GM19043 (cell line): Measurements from ENCODE around the gene TMCC1.
"Not testable (repeated sequence)": the region's sequence is repeated elsewhere in the genome, so short reads cannot be mapped to it uniquely, and the experiment has no call there.

Source experiments
- ATAC-seq: cut with Tn5 transposase; IDR thresholded peaks from one replicate; pipeline ENCODE4 v1.9.1; 2021; ENCODE audit warnings: low read depth; ENCODE audit not compliant: unreplicated experiment

The TMCC1 gene

DNA sequence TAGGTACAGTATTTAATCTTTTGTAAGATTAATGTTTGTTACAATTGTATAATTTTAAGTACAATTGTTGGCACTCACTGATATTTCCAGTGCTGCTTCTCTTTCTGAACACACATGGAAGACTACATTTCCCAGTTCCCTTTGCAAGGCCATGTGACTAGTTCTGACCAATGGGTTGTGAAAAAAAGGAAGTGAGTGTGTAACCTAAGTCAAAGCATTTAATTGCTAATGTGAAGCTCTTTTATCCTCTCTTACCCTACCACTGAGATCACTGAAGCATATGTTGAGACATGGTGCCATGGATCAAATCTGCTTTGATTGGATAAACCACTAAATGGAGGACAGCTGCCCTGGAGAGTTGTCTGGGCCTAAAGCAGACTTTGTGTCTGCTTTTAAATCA lies 203.1 kb downstream of the TMCC1 start:
- peak; percentile 86 for ATAC-seq

GRCh38 chr3:129689036-129689435 lies 204.5 kb downstream of the TMCC1 start:
- ATAC-seq = no peak

GRCh38 chr3:129688271-129688895 lies 205.1 kb downstream of the TMCC1 start:
- ATAC-seq = no peak

DNA sequence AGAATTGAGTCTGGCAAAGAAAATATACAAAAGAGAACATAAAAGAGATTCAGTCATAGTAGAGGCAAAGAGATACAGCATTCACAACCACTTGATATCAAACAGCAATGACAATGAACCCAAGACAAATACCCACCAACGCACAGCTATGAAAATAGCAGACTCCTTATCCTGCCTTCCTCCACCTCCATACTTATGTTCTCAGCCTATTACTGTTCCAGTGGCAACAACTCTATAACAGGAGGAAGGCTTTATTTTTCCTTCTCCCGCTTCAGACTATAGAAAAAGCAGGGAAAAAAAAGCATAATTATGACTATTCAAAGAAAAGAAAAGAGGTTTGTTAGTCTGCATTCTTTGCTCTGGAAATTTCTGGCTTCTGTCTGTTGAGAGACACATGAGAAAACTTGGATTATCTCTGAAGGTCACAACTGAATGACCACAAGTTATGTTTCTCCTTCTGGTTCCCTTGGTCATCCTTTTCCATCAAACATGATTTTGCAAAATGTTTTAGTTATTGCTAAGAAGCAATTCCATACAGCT lies 205.9 kb downstream of the TMCC1 start:
- no peak for ATAC-seq

GRCh38 chr3:129686941-129687340 lies 206.6 kb downstream of the TMCC1 start:
- ATAC-seq = no peak

GRCh38 chr3:129684270-129684669 lies 209.2 kb downstream of the TMCC1 start:
- ATAC-seq = no peak

DNA sequence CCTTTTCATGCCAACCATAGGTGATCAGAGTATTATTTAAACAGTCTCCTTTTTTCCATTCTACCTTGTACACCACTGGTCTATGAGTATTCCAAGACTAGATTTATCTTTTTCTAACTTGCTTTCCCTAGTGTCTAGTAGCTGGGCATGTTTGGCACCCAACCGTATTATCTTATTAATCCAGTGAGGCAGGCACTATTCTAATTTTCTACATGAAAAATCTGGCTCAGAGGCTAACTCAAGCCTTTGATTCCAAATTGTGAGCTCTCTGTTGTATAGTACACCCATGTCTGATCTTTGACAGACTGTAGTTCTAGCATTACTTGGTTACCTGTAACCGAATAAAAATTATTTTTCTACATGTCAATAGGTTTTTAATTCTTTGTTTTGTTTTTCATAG lies 210.3 kb downstream of the TMCC1 start:
- no peak for ATAC-seq

- ATAC-seq = no peak
Measured at GRCh38 chr3:129676985-129677384, 216.5 kb downstream of the TMCC1 start.

GRCh38 chr3:129674798-129675123 lies 218.8 kb downstream of the TMCC1 start:
- ATAC-seq = not testable (repeated sequence)

GRCh38 chr3:129673897-129674797 lies 219.4 kb downstream of the TMCC1 start:
- no peak for ATAC-seq

GRCh38 chr3:129673012-129673411 lies 220.5 kb downstream of the TMCC1 start:
- no peak for ATAC-seq

DNA sequence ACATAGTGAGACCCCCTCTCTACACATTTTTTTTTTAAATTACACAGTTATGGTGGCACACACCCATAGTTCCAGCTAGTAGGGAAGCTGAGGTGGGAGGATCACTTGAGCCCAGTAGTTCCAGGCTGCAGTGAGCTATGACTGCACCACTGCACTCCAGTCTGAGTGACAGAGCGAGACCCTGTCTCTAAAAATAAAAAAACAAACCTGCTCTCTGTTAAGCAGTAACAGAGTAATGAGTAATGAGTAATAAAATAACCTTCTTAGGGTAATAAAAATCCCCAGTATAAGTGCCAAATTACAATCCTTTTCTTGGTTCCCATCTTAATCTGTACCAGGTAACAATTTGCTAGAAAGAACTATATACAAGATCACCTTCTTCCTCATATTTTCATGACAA lies 221.1 kb downstream of the TMCC1 start:
- ATAC-seq = peak; percentile 51

DNA sequence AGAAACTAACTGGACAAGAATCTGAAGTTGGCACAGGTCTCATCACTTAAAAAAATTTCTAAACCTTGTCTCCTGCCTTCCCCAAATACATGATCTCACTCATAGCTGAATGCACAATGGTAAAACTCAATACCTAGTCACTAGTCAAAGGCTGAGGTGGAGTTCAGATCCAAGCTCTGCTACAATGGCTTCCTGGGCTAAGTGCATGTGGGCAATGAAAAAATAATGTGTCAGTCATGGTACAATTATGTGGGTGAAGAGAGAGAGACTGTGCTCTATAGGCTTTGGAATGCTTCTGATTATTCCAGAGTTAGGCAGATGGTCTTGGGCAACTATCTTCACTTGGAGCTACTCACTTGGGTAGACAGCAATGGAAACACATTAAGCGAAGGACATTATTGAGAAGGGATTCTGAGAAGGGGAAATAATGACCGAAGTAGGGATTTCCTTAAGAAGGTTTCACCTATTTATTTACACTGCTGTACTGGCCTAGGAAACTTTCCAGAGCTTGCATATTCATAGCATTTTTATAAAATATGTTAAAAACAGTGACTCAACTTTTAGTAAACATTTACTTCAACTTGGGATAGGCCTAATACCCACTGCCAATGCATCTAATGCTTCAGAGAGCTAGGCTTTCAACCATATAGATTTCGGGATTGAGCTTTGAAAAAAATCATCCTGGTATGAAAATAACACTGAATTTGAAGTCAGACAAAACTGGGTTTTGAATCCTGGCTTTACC lies 228.3 kb downstream of the TMCC1 start:
- ATAC-seq = no peak

- no peak for ATAC-seq
Measured at GRCh38 chr3:129663930-129664646, 229.4 kb downstream of the TMCC1 start.

GRCh38 chr3:129663045-129663446 lies 230.5 kb downstream of the TMCC1 start:
- no peak for ATAC-seq

DNA sequence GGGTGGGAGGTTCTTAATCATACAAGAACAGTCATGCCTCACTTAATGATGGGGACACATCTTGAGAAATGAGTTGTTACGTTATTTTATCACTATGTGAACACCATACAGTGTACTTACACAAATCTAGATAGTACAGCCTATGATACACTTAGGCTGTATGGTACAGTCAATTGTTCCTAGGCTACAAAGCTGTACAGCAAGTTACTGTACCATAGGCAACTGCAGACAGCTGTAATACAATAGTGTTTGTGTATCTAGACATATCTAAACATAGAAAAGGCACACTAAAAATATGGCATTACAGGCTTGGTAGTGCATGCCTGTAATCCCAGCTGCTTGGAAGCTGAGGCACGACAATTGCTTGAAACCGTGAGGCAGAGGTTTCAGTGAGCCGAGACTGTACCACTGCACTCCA lies 231.3 kb downstream of the TMCC1 start:
- no peak for ATAC-seq

DNA sequence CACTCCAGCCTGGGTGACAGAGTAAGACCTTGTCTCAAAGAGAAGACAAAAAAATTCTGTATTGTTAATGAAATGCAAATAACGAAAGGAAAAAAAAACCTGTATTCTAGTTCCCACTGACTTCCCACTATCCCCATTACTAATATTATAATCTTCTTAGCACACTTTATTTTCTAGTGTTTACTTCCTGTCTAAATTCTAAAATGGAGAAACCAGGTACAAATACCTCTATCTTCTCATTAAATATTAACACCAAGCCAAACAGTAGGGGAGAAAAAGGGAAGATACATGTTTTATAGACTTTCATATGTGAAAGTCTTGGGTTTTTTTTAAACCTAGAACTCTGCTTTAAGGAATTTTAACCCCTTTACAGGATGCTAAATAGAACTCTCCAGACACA lies 231.7 kb downstream of the TMCC1 start:
- ATAC-seq = no peak

DNA sequence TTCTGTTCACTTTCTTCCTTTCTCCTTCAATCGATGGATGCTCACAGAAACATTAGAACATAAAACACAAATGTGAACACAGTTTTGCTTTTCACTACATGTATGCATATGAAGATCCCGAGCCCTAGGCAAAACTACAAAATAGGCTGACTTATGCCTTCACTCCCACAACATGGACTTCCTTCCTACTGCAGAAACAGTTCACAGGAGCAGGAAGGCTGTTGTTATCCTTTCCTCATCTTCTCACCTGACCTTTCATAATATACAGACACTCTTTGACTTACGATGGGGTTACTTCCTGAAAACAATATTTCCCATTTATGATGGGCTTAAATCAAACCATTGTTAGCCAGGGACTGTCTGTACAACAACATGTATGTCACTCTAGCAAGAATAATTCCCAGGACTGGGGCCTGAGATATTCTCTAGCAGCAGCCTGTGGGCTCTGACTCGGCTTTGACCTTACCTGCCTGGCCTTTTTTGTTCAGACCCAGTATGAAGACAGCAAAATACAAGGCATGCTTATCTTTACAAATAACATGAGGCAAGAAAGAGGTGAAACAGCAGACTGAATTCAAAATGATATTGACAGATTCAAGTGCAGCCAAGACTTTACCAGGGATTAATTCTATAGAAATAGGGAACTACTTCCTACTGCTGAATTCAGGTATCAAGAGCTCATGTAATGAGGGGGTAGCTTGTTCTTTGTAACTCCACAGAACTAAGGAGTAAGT lies 235.2 kb downstream of the TMCC1 start:
- ATAC-seq = no peak

GRCh38 chr3:129657261-129658046 lies 236.1 kb downstream of the TMCC1 start:
- ATAC-seq = no peak
